ENCODE results near the gene PORCN.

PORCN gene

GRCh38 chrX:48475774-48476577 lies 32.8 kb upstream of the PORCN start, which contains the start of gene FTSJ1:
TSS of gene FTSJ1 (plus strand) at chrX:48476199. CDS start at chrX:48478048, 1,849 bp downstream.
- no peak for TF ChIP-seq CTCF (IDR thresholded peaks at IDR 0.05; ENCODE audit: low read depth, low read length, missing control alignments)
- peak; percentile 85 for DNase-seq (ENCODE audit: low read depth)

GRCh38 chrX:48476919-48477318 lies 31.9 kb upstream of the PORCN start:
- DNase-seq (ENCODE audit: low read depth), result no peak
- H3K4me3 ChIP-seq (ENCODE audit: low read depth, low read length), result peak overlapping the region; percentile 91
- TF ChIP-seq CTCF (IDR thresholded peaks at IDR 0.05; ENCODE audit: low read depth, low read length, missing control alignments), result no peak

More at GRCh38 chrX:48475774-48476577, 32.8 kb upstream of the PORCN start, which contains the start of gene FTSJ1:
- H3K4me3 ChIP-seq (ENCODE audit: low read depth, low read length), result peak within 1 kb of the TSS; percentile 91

GRCh38 chrX:48477960-48478755 lies 30.6 kb upstream of the PORCN start:
- no peak overlapping the region for H3K4me3 ChIP-seq (ENCODE audit: low read depth, low read length)
- DNase-seq (ENCODE audit: low read depth), result no peak
- no peak for TF ChIP-seq CTCF (IDR thresholded peaks at IDR 0.05; ENCODE audit: low read depth, low read length, missing control alignments)

GRCh38 chrX:48478806-48479205 lies 30.0 kb upstream of the PORCN start:
- DNase-seq (ENCODE audit: low read depth), result no peak
- TF ChIP-seq CTCF (IDR thresholded peaks at IDR 0.05; ENCODE audit: low read depth, low read length, missing control alignments), result no peak
- no peak overlapping the region for H3K4me3 ChIP-seq (ENCODE audit: low read depth, low read length)

- H3K4me3 ChIP-seq (ENCODE audit: low read depth, low read length), result no peak overlapping the region
- no peak for TF ChIP-seq CTCF (IDR thresholded peaks at IDR 0.05; ENCODE audit: low read depth, low read length, missing control alignments)
- DNase-seq (ENCODE audit: low read depth), result no peak
These were observed 28.6 kb upstream of the PORCN start for GRCh38 chrX:48480142-48480541.

GRCh38 chrX:48480583-48480982 lies 28.2 kb upstream of the PORCN start:
- H3K4me3 ChIP-seq (ENCODE audit: low read depth, low read length), result no peak overlapping the region
- no peak for DNase-seq (ENCODE audit: low read depth)
- no peak for TF ChIP-seq CTCF (IDR thresholded peaks at IDR 0.05; ENCODE audit: low read depth, low read length, missing control alignments)

Data from GM12864 (cell line).